ENCODE data around the gene PDE10A.

Gene PDE10A

DNA sequence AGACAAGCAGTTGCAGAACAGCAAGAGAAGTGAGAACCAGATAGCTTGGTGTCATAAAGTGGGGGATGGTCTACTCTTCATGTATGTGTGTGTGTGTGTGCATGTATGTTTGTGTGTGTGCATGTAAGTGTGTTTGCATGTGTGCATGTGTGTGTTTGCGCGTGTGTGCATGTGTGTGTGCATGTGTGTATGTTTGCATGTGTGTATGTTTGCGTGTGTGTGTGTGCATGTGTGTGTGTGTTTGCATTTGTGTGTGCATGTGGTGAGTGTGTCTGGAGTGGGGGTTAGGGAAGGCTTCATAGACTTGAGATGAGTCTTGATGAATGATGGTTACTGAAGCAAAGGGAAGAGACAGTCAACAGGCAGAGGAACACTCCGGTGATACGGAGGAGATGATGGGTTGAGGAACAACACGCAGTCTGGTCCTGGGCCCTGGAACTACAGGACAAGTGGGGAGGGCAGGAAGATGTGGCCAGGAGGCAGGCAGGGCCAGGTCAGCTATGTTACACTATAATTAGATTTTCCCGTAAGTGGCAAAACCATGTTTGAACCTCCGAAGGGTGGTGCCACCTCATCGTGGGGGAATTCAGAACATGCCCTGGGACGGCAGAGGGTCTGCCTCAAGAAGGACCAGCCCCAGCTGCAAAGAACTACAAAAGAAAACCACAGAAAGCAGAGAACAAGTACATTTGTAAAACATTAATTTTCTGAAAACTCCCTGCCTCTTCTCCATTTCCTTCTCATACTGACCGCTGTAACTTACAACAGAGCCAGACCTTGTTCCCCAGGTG is 38.7 kb upstream of the PDE10A start:
- no peak for DNase-seq (ENCODE audit: low read depth)
- TF ChIP-seq, protein P1, sequence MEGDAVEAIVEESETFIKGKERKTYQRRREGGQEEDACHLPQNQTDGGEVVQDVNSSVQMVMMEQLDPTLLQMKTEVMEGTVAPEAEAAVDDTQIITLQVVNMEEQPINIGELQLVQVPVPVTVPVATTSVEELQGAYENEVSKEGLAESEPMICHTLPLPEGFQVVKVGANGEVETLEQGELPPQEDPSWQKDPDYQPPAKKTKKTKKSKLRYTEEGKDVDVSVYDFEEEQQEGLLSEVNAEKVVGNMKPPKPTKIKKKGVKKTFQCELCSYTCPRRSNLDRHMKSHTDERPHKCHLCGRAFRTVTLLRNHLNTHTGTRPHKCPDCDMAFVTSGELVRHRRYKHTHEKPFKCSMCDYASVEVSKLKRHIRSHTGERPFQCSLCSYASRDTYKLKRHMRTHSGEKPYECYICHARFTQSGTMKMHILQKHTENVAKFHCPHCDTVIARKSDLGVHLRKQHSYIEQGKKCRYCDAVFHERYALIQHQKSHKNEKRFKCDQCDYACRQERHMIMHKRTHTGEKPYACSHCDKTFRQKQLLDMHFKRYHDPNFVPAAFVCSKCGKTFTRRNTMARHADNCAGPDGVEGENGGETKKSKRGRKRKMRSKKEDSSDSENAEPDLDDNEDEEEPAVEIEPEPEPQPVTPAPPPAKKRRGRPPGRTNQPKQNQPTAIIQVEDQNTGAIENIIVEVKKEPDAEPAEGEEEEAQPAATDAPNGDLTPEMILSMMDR (IDR thresholded peaks at IDR 0.05; ENCODE audit: insufficient read depth, low read depth, low read length, missing control alignments): no peak
- H3K4me3 ChIP-seq (ENCODE audit: low read length): no peak overlapping the region

DNA sequence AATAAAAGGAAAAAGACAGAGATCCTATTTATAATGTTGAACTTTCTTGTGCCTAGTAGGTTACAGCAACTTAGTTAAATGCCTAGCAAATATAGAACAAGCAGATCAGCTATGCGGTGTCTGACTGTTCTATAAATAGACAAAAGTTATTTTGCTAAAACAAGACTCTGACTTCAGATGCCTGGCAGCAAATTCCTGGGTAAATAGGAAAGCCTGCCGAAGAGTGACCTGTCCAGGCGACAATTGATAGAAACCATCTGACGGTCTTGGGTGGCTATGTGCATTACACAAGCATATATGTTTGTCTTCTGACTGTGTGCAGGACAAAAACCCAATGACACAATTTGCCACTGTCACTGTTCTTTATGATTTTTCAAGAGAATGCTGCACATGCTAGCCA is 38.0 kb upstream of the PDE10A start:
- no peak overlapping the region for H3K4me3 ChIP-seq (ENCODE audit: low read length)
- TF ChIP-seq, protein P1 (IDR thresholded peaks at IDR 0.05; ENCODE audit: insufficient read depth, low read depth, low read length, missing control alignments): no peak
- no peak for DNase-seq (ENCODE audit: low read depth)

DNA sequence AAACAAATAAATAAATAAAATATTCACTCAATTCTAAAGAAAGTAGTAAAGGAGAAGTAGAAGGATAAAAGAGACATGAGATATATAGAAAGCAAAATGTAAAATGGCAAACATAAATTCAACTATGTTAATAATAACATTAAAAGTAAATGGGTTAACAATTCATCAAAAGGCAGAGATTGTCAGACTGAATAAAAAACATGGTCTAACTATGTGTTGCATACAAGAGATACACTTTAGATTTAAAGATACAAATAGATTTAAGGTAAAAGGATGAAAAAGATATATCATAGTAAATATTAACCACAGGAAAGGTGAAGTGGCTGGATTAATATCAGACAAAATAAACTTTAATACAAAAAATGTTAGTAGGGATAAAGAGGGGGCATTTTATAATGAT is 35.8 kb upstream of the PDE10A start:
- no peak for DNase-seq (ENCODE audit: low read depth)
- TF ChIP-seq, protein P1 (IDR thresholded peaks at IDR 0.05; ENCODE audit: insufficient read depth, low read depth, low read length, missing control alignments): no peak
- H3K4me3 ChIP-seq (ENCODE audit: low read length): no peak overlapping the region

DNA sequence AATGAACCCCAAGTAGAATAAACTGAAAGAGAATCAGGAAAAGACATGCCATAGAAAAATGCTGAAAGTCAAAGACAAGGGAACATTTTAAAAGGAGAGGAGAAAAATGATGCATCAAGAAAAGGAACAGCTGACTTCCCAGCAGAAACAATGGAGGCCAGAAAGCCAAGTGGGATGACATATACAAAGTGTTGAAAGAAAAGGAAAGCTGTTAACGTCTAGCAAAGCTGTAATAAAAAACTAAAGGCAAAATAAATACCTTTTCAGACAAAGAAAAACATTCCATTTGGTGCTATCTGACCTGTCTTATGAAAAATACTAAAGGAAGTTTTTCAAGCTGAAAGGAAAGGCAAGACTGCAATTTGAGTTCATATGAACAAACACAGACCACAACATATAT is 34.1 kb upstream of the PDE10A start:
- TF ChIP-seq, protein P1 (IDR thresholded peaks at IDR 0.05; ENCODE audit: insufficient read depth, low read depth, low read length, missing control alignments): no peak
- H3K4me3 ChIP-seq (ENCODE audit: low read length): no peak overlapping the region
- no peak for DNase-seq (ENCODE audit: low read depth)

DNA sequence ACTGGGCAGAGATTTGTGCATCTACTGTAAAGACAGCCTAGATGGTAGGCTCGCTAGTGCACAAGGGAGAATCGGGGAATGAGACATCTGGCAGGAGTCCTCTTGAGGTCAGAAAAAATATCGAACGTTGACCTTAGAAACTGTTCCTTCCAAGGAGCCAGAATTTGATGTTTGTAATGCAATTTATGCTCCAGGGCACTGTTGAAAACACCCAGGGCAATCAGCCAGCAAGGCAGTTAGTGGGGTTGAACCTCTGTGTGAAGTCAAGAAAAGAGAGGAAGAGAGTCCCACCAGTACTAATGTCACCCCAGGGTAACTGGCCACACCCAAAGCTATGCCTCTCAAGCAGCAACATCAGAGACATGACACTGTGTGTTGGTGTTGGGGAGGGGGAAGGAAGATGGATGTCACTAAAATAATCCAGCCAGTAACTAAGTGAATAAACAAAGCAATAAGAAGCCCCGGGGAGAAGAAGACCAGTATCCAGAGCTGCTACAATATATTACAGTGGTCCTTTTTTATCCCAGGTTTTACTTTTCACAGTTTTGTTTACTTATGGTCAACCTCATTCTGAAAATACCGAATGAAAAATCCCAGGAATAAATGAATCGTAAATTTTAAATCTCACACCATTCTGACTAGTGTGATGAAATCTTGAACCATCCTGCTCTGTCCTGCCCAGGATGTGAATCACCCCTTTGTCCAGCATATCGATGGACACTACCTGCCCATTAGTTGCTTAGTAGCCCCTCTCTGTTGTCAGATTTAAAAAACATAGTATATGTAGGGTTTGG is 32.9 kb upstream of the PDE10A start:
- DNase-seq (ENCODE audit: low read depth): no peak
- TF ChIP-seq, protein P1 (IDR thresholded peaks at IDR 0.05; ENCODE audit: insufficient read depth, low read depth, low read length, missing control alignments): no peak
- no peak overlapping the region for H3K4me3 ChIP-seq (ENCODE audit: low read length)

DNA sequence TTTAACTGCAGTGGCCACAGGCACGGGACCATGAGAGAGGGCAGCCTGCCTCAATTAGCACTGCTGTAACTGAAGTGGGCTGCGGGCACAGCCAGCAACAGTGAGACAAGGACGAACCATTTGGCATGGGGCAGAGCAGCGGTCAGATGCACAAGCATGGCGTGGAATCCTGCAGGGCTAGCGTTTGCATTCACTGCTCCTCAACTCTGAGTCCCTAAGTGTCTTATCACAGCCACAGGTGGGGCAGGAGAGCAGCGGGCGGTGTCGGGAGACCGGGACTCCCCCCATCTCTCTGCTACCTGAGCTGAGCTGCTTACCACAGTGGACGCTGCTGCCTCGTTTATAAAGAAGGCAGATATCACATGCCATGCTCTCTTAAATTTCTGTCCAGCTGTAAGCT is 31.3 kb upstream of the PDE10A start:
- TF ChIP-seq, protein P1 (IDR thresholded peaks at IDR 0.05; ENCODE audit: insufficient read depth, low read depth, low read length, missing control alignments): no peak
- no peak for DNase-seq (ENCODE audit: low read depth)

More for the DNA sequence above, 31.3 kb upstream of the PDE10A start:
- H3K4me3 ChIP-seq (ENCODE audit: low read length): no peak overlapping the region

Measured in epithelial cell of esophagus (primary cell).